GM21515 (cell line): ENCODE data around the gene SLC35B2.

ENCODE experiments used
- ATAC-seq: cut with Tn5 transposase; IDR thresholded peaks from one replicate; pipeline ENCODE4 v1.9.1; 2021; ENCODE audit not compliant: unreplicated experiment

The SLC35B2 gene

GRCh38 chr6:44257025-44257752, at the start of gene SLC35B2:
Gene SLC35B2 (minus strand): TSS chr6:44257528. CDS start chr6:44257410, 118 bp downstream.
- peak; percentile 39 for ATAC-seq

GRCh38 chr6:44306710-44307109, 49.4 kb upstream of the SLC35B2 start:
- ATAC-seq = no peak

- ATAC-seq = no peak
Observed at GRCh38 chr6:44305200-44305725, 47.9 kb upstream of the SLC35B2 start.

- ATAC-seq = no peak
Observed at GRCh38 chr6:44304282-44305199, 47.2 kb upstream of the SLC35B2 start.

GRCh38 chr6:44303842-44304241, 46.5 kb upstream of the SLC35B2 start:
- ATAC-seq = no peak

GRCh38 chr6:44302856-44303255, 45.5 kb upstream of the SLC35B2 start:
- no peak for ATAC-seq

- ATAC-seq = no peak
Observed at GRCh38 chr6:44301782-44302564, 44.6 kb upstream of the SLC35B2 start.

- no peak for ATAC-seq
Observed at GRCh38 chr6:44301106-44301505, 43.8 kb upstream of the SLC35B2 start.

- no peak for ATAC-seq
Observed at GRCh38 chr6:44300292-44300823, 43.0 kb upstream of the SLC35B2 start.

- ATAC-seq = no peak
Observed at GRCh38 chr6:44298864-44299263, 41.5 kb upstream of the SLC35B2 start.

- ATAC-seq = no peak
Observed at GRCh38 chr6:44298055-44298803, 40.9 kb upstream of the SLC35B2 start.

GRCh38 chr6:44297063-44298038, 40.0 kb upstream of the SLC35B2 start:
- no peak for ATAC-seq

GRCh38 chr6:44294832-44295791, 37.8 kb upstream of the SLC35B2 start:
- ATAC-seq = no peak

- no peak for ATAC-seq
Observed at GRCh38 chr6:44292661-44293365, 35.5 kb upstream of the SLC35B2 start.

- ATAC-seq = no peak
Observed at GRCh38 chr6:44291841-44292240, 34.5 kb upstream of the SLC35B2 start.

- ATAC-seq = no peak
Observed at GRCh38 chr6:44289726-44290260, 32.5 kb upstream of the SLC35B2 start.

- no peak for ATAC-seq
Observed at GRCh38 chr6:44286747-44287146, 29.4 kb upstream of the SLC35B2 start.
